ENCODE results near the gene ANKRD11.
"Not testable (repeated sequence)": the region's sequence is repeated elsewhere in the genome, so short reads cannot be mapped to it uniquely, and the experiment has no call there.

The ANKRD11 gene

DNA sequence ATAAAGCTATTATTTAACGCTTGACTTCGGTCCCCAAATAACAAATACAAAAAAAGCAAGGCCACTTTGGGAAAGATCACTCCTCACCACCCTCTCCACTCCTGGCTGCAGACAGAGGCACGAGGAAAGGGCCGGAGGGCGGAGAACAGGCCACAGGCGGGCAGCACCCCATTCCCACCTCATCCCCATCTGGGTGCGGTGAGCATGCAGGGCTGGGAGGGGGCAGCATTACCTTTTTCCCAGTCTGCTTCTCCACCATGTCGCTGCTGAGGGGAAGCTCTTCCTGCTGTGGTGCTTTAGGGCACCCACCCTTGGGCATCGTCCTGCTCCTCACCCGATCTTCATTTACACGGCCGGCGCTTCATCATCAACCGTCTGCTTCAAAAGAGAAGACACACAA is 173.7 kb downstream of the ANKRD11 start:
- DNase-seq (ENCODE audit: low read depth in 2 of 2) = no peak

GRCh38 chr16:89315791-89316581 is 174.4 kb downstream of the ANKRD11 start:
- peak; percentile 48 to 52 for DNase-seq (ENCODE audit: low read depth in 2 of 2)

- DNase-seq (ENCODE audit: low read depth in 2 of 2) = no peak
Observed at GRCh38 chr16:89315271-89315670, 175.1 kb downstream of the ANKRD11 start.

GRCh38 chr16:89314854-89315253 is 175.5 kb downstream of the ANKRD11 start:
- DNase-seq (ENCODE audit: low read depth in 2 of 2) = no peak

GRCh38 chr16:89314357-89314756 is 176.0 kb downstream of the ANKRD11 start:
- no peak for DNase-seq (ENCODE audit: low read depth in 2 of 2)

DNA sequence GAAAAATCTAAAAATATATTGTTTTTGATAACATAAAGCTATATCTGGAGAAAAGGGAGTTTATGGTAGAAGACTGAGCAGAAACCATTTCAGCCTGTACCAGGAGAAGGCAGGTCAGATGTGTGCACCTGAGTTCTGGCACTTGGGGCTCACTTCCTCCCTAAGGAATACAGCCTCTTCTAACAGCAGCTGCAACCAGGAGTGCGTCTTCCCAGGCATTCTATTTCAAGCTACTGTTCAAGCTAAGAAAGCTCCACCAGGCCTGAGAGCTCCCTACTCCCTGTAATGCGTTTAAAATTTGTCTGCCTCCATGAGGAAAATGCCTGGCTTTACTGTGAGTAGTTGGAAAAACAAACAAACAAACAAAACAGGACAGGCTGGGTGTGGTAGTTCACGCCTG is 176.8 kb downstream of the ANKRD11 start:
- no peak for DNase-seq (ENCODE audit: low read depth in 2 of 2)

GRCh38 chr16:89312598-89313299 is 177.6 kb downstream of the ANKRD11 start:
- DNase-seq (ENCODE audit: low read depth in 2 of 2) = no peak

GRCh38 chr16:89312194-89312593 is 178.2 kb downstream of the ANKRD11 start:
- DNase-seq (ENCODE audit: low read depth in 2 of 2) = no peak

GRCh38 chr16:89311636-89312035 is 178.7 kb downstream of the ANKRD11 start:
- DNase-seq (ENCODE audit: low read depth in 2 of 2) = no peak

DNA sequence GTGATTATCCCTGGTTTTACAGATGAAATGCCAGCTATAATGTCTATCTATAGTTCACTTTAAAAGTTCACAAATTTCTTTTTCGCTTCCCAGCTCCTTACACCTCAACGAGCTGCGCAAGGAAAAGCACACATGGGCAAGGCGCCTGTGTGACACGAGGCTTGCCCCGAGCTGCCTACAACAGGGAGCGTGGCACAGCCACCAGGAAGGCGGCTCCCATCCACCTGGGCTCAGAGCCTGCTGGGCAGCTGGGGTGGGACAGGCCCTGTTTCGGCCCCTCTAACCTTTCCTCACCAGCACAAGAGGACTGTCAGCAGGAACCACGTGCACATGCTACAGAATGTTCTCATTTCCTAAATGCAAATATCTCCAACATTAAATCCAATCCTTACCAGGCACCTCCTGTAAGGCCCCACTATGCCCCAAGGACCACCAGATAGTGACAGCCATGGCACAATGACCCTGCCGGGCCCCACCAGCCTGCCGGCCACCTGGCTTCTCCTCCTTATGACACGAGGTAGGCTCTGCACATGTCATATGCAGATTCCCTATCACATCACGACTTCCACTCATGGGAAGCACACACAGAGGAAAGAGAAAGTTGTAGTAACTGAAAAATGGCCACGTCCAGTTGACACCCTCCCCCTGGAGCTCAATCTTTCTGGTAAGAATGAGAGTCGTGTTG is 180.8 kb downstream of the ANKRD11 start:
- no peak for DNase-seq (ENCODE audit: low read depth in 2 of 2)

- DNase-seq (ENCODE audit: low read depth in 2 of 2) = no peak
Observed at GRCh38 chr16:89308391-89309333, 181.7 kb downstream of the ANKRD11 start.

DNA sequence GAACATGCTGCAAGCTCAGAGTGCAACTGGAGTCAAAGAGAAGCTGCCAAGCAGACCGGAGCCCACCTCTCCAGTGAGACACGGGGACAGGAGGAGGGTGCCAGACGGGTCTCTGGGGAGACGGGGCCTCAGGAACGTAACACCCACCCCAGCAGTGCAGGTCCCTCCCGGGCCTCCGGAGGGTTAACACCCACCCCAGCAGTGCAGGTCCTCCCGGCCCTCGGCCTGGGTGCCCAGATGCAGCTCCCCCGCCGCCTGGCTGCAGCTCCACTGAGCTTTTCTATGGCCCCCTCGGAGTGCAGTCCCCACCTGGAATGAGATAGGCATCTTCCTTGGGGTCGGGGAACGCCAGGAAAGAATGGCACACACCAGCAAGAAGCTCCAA is 182.9 kb downstream of the ANKRD11 start:
- no peak for DNase-seq (ENCODE audit: low read depth in 2 of 2)

- not testable (repeated sequence) for DNase-seq (ENCODE audit: low read depth in 2 of 2)
Observed at GRCh38 chr16:89306457-89307420, 183.6 kb downstream of the ANKRD11 start.

GRCh38 chr16:89304941-89305705 is 185.2 kb downstream of the ANKRD11 start:
- no peak for DNase-seq (ENCODE audit: low read depth in 2 of 2)

DNA sequence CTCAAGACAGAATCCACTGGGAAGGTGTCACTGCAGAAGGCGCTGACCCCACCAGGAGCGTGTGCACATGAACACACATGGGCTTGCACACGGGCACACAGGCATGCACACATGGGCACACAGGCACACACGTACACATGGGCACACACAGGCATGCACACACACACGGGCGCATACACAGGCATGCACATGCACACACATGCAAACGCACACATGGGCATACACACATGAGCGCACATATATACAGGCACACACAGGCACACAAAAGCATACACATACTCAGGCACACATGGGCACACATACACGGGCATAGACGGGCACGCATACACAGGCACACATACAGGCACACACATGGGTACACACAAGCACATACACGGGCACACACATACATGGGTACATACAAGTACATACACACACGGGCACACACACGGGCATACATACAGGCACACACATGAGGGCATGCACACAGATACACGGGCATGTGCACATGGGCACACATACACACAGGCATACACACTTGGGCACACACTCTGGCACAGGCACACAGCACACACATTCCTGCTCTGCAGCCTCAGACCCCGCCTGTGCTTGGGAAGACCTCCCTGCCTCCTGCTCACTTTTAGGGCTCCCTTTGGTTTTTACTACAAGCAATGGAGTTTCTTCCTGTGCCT is 186.0 kb downstream of the ANKRD11 start:
- no peak for DNase-seq (ENCODE audit: low read depth in 2 of 2)

GRCh38 chr16:89303617-89304016 is 186.7 kb downstream of the ANKRD11 start:
- DNase-seq (ENCODE audit: low read depth in 2 of 2) = no peak

DNA sequence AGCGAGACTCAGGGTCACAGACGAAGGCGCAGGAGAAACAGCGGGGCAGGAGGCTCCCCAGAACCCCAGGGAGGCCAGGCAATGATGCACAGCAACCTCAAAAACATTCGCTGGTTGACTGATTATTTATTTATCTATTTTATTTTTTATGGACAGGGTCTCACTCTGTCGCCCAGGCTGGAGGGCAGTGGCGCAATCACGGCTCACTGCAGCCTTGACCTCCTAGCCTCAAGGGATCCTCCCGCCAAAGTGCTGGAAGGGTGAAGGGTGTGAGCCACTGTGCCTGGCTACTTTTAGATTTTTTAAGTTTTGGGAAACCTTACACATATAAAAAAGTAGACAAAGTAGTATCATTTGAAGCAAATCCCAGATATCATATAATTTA is 189.4 kb downstream of the ANKRD11 start:
- DNase-seq (ENCODE audit: low read depth in 2 of 2) = no peak

DNA sequence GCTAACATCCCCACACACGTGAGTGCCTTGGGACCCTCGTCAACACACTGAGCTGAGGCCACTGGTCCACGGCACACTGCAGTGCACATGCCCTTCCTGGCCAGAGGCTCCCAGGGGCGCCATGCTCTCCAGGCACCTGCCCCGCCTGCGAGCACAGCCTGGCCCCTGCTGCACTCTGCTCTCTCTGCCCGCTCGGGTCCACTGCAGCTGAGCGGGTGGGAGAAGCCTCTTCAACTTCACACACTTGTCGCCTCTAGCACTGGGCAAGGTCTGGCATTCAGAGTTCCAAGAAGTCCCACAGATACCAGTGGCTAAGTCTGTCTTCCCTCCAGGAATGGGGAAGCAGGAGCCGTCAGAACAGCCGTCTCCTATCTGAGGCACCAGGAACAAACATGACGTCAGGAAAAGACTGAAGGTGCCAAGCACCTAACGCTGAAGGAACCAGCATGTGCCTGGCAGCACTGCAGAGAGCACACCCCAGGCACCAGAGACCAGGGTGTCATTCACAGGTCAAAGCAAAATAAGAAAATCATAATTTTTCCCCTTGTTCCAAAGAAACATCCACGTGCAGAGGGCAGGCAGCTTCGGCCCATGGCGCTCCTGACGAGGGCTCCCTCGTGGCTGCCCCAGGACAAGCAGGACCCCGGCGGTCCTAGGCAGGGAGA is 189.9 kb downstream of the ANKRD11 start:
- DNase-seq (ENCODE audit: low read depth in 2 of 2) = no peak

All from stimulated activated CD8-positive, alpha-beta memory T cell treated with anti-CD3 and anti-CD28 coated beads, Interleukin-7, amount 100 ng/mL, for 1 hour (primary cell).